GM12872 (cell line): Measurements from ENCODE around the gene SAMD1.

Experiments
- TF ChIP-seq, protein P1 (sequence below): IDR thresholded peaks from 3 replicates; pipeline ENCODE4 v1.5.1; 2011; ENCODE audit warnings: low read depth, mild to moderate bottlenecking, low read length, moderate library complexity; ENCODE audit not compliant: insufficient read depth

SAMD1 gene

DNA sequence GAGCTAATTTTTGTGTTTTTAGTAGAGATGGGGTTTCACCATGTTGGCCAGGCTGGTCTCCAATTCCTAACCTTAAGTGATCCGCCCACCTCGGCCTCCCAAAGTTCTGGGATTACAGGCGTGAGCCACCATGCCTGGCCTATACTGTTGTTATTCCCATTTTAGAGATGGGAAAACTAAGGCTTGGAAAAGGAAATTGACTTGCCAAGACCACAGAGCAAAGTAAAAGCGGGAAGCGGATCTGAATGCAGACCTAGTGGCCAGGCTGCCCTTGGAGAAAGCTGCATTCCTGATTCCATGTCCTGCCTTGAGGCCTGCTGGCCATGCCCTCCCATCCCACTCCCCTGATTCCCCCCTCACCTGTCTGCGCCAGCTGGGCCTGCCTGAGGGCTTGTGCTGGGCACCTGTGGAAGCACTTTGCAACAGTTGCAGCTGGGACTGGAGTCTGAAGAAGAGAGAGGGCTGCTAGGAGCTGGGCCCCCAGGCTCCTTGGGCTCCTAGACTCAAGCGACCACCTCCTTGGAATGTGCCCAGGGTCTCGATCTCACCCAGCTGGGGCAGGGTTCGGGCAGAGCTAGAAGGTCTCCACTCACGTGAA, 34.4 kb downstream of the SAMD1 start:
- TF ChIP-seq, protein P1, sequence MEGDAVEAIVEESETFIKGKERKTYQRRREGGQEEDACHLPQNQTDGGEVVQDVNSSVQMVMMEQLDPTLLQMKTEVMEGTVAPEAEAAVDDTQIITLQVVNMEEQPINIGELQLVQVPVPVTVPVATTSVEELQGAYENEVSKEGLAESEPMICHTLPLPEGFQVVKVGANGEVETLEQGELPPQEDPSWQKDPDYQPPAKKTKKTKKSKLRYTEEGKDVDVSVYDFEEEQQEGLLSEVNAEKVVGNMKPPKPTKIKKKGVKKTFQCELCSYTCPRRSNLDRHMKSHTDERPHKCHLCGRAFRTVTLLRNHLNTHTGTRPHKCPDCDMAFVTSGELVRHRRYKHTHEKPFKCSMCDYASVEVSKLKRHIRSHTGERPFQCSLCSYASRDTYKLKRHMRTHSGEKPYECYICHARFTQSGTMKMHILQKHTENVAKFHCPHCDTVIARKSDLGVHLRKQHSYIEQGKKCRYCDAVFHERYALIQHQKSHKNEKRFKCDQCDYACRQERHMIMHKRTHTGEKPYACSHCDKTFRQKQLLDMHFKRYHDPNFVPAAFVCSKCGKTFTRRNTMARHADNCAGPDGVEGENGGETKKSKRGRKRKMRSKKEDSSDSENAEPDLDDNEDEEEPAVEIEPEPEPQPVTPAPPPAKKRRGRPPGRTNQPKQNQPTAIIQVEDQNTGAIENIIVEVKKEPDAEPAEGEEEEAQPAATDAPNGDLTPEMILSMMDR, result no peak

DNA sequence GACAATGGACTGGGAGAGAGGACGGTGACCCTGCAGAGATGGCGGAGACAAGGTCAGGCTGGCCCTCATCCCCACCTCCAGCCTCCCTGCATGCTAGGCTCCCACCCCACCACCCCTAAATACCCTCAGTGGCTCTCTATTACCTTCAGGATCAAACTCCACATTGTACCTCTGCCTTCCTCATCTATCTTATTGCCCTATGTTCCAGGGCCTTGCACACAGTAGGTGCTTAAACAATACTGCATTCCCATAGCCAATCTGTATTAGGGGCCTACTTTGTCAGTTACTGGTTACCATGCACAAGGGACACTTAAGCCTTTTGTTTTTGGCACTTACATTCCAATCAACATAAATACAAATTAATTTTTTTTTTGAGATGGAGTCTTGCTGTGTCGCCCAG, 35.2 kb downstream of the SAMD1 start:
- TF ChIP-seq, protein P1, result no peak

DNA sequence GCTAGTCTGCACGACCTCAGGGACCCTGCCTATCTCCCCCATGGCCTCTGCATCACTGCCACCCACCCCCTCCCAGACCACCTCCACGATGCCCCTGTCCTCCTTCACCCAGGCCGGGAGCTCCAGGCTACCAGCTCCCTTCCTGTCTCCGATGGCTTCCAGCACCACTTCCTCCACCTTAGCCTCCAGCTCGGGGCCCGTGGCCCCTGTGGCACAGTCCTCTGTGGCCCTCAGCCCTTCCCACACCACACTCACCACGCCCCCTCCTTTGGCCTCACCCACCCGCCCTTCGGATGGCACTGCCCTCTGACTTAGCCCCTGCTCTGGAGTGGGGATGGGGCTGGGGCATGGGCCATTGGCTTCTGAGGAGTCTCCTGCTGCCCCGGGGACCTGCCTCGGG, 35.8 kb downstream of the SAMD1 start:
- TF ChIP-seq, protein P1, result no peak

- TF ChIP-seq, protein P1, result no peak
These were observed 36.5 kb downstream of the SAMD1 start for GRCh38 chr19:14054099-14054498.

DNA sequence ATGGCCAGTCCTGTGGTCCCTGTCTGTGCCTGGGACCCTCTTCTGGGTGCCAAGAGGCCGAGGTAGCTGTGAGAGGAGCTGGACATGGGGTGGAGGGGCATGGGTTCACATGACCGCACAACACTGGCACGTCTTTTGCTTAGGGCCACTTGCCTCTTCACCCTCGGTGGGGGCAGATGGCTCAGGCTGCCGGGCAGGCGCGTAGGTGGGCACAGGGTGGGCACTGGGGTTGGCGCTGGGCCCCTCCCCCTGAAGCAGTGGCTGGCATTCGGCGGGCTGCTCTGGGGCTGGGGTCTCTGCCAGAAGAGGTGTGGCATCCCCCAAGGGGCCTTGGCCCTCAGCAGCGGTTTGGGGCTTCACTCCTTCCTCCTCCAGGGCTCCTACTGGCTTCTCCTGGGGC, 37.1 kb downstream of the SAMD1 start:
- TF ChIP-seq, protein P1, result no peak

DNA sequence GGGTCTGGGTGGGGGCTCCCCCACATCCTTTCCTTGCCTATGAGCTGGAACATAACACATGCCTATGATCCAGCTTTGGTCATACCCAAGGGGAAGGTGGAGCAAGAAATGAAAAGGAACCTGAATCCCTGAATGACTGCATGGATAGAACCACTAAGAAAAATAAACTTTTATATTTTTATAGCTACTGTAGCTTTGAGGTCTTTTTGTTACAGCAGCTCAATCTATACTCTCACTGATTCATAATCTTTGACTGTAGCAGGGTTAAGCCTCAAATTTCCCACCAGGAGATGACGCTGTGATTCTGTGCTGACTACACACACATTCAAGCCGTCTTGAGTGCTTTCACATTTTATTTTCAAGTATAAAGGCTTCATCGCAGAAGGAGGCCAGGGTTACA, 37.5 kb downstream of the SAMD1 start:
- TF ChIP-seq, protein P1, result no peak

GRCh38 chr19:14052470-14052869, 38.1 kb downstream of the SAMD1 start:
- TF ChIP-seq, protein P1, result no peak
